Activated naive CD8-positive, alpha-beta T cell treated with anti-CD3 and anti-CD28 coated beads, Interleukin-2, amount 50 U/mL, for 16 hours (primary cell): ENCODE measurements around the gene KLHL6.

Experiments
- DNase-seq: peaks from one replicate; pipeline ENCODE4 v3.0.0-alpha.2; 2020; ENCODE audit warnings: low read depth, low spot score

KLHL6 gene

GRCh38 chr3:183506674-183507320 lies 48.7 kb downstream of the KLHL6 start:
- no peak for DNase-seq

- DNase-seq, result no peak
Measured at GRCh38 chr3:183504597-183504996, 50.9 kb downstream of the KLHL6 start.

- DNase-seq, result no peak
Measured at GRCh38 chr3:183503746-183504145, 51.8 kb downstream of the KLHL6 start.

- no peak for DNase-seq
Measured at GRCh38 chr3:183502237-183503181, 53.0 kb downstream of the KLHL6 start.

- DNase-seq, result no peak
Measured at GRCh38 chr3:183500981-183501704, 54.4 kb downstream of the KLHL6 start.

- no peak for DNase-seq
Measured at GRCh38 chr3:183500319-183500718, 55.2 kb downstream of the KLHL6 start.

- no peak for DNase-seq
Measured at GRCh38 chr3:183498634-183499033, 56.9 kb downstream of the KLHL6 start.

- no peak for DNase-seq
Measured at GRCh38 chr3:183497313-183497712, 58.2 kb downstream of the KLHL6 start.

GRCh38 chr3:183496311-183496710 lies 59.2 kb downstream of the KLHL6 start:
- DNase-seq, result no peak

GRCh38 chr3:183494341-183494740 lies 61.2 kb downstream of the KLHL6 start:
- no peak for DNase-seq

- no peak for DNase-seq
Measured at GRCh38 chr3:183493296-183494045, 62.0 kb downstream of the KLHL6 start.

- no peak for DNase-seq
Measured at GRCh38 chr3:183492849-183493179, 62.7 kb downstream of the KLHL6 start.

GRCh38 chr3:183491923-183492848 lies 63.3 kb downstream of the KLHL6 start:
- no peak for DNase-seq

GRCh38 chr3:183491109-183491922 lies 64.2 kb downstream of the KLHL6 start:
- no peak for DNase-seq

GRCh38 chr3:183490653-183491052 lies 64.9 kb downstream of the KLHL6 start:
- DNase-seq, result no peak

- no peak for DNase-seq
Measured at GRCh38 chr3:183490211-183490601, 65.3 kb downstream of the KLHL6 start.

GRCh38 chr3:183489455-183490210 lies 65.9 kb downstream of the KLHL6 start:
- no peak for DNase-seq

GRCh38 chr3:183488343-183488742 lies 67.2 kb downstream of the KLHL6 start:
- DNase-seq, result no peak

- no peak for DNase-seq
Measured at GRCh38 chr3:183487896-183488295, 67.6 kb downstream of the KLHL6 start.
